OCI-M2 (cell line): ENCODE measurements around the gene FAM32A.

Experiments used
- DNase-seq: peaks from one replicate; lab custom pipeline; 2025; ENCODE audit not compliant: unreplicated experiment; lab: John Stamatoyannopoulos, UW

The FAM32A gene

GRCh38 chr19:16201011-16201391 lies 15.8 kb downstream of the FAM32A start:
- DNase-seq: no peak

- no peak for DNase-seq
These were observed 17.4 kb downstream of the FAM32A start for GRCh38 chr19:16202320-16203255.

- DNase-seq: no peak
These were observed 18.2 kb downstream of the FAM32A start for GRCh38 chr19:16203256-16204004.

GRCh38 chr19:16204005-16204294 lies 18.7 kb downstream of the FAM32A start:
- DNase-seq: no peak

- DNase-seq: no peak
These were observed 20.2 kb downstream of the FAM32A start for GRCh38 chr19:16205205-16206045.

GRCh38 chr19:16206046-16206605 lies 20.9 kb downstream of the FAM32A start:
- no peak for DNase-seq

GRCh38 chr19:16206637-16207036 lies 21.4 kb downstream of the FAM32A start:
- no peak for DNase-seq

- DNase-seq: no peak
These were observed 21.9 kb downstream of the FAM32A start for GRCh38 chr19:16207063-16207462.

GRCh38 chr19:16207490-16208025 lies 22.3 kb downstream of the FAM32A start:
- no peak for DNase-seq

- no peak for DNase-seq
These were observed 23.0 kb downstream of the FAM32A start for GRCh38 chr19:16208064-16208759.

- DNase-seq: no peak
These were observed 23.8 kb downstream of the FAM32A start for GRCh38 chr19:16208847-16209665.

GRCh38 chr19:16210168-16210567 lies 25.0 kb downstream of the FAM32A start:
- no peak for DNase-seq

GRCh38 chr19:16213076-16213475 lies 27.9 kb downstream of the FAM32A start:
- DNase-seq: no peak

GRCh38 chr19:16216744-16217670 lies 31.8 kb downstream of the FAM32A start:
- DNase-seq: no peak

GRCh38 chr19:16217716-16218451 lies 32.7 kb downstream of the FAM32A start:
- no peak for DNase-seq

GRCh38 chr19:16218851-16219250 lies 33.6 kb downstream of the FAM32A start:
- no peak for DNase-seq

- DNase-seq: no peak
These were observed 37.6 kb downstream of the FAM32A start for GRCh38 chr19:16222806-16223205.

- DNase-seq: no peak
These were observed 38.5 kb downstream of the FAM32A start for GRCh38 chr19:16223746-16224145.
